GM18909 (cell line): Measurements from ENCODE around the gene LRMDA.

Experiments
- ATAC-seq: cut with Tn5 transposase; IDR thresholded peaks from one replicate; pipeline ENCODE4 v1.9.1; 2021; ENCODE audit warnings: mild to moderate bottlenecking; ENCODE audit not compliant: unreplicated experiment, poor library complexity

The LRMDA gene

DNA sequence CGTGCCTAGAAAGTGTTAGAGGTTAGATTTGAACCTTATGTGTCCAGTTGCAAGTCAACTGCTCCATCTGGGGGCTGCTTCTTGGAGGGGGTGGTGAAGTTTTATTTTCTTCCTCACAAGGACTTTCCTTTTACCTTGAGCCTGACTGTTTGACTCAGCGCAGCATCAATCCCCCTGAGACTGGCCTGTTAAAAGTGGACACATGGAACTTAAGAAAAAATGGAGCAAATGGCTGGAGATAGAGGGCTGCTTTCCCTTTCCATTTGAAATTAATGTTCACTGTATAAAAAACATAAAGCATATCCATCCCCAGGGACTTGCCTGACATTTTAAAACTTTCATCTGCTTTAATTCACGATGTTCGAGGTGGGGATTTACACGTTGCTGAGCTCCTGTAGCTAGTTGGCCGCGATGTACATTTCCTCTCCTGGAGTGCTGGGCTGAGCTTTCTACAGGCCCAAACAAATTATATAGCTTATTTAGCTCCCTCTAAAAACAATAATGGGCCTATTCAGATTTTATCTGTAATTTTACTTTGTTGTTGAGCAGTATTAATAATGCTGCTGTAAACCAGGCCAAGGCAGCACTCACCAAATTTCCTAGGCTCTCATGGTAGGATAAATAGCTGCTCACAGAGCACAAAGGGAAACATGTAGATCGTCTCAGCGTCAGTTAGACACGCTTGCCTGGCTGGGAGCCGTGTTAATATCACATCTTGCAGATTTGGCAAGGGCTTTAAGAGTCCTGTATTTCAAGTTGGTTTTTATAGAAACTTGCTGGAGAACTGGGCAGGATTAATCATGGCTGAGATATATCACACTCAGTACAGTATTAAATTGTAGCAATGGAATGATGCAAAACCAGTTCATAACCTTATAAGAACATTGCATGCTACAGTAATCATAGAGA is 251.5 kb downstream of the LRMDA start:
- no peak for ATAC-seq

DNA sequence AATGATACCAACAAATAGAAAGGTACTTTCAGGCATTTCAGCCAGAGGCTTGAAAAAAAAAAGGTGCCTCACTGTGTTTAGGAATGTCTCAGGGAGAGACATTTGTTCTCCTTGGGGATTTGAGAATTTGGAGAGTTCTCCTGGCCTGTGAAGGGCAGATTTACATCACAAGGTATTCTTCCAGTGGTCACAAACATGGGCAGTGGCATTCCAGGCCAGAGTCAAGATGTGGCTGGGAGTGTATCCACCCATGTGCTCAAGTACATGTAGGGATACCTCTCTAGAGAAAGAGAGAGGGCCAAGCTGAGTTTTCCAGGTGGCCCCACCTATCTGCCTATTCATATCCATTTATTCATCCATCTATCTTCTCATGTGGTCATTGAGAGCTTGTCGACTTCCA is 253.8 kb downstream of the LRMDA start:
- no peak for ATAC-seq

- ATAC-seq = no peak
Observed at GRCh38 chr10:75688506-75689300, 257.3 kb downstream of the LRMDA start.

DNA sequence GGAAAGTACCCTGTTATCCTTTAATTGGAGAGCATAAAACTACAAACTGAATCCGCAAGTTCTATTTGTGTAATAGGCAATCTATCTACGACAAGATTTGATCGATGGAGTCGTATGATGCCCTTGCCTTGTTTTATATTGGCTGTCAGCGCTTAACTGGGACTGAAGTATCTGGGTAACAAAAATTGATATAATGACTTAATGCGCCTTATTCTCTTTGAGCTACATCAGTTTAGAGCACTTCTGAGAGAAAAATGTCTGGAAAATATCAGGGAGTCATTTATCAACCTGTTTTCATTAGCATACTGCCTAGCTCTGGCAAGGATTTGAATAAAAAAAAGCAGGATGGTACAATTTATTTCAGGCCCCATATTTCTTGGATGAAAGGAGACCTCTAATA is 262.1 kb downstream of the LRMDA start:
- no peak for ATAC-seq

- no peak for ATAC-seq
Observed at GRCh38 chr10:75694269-75694668, 262.8 kb downstream of the LRMDA start.

DNA sequence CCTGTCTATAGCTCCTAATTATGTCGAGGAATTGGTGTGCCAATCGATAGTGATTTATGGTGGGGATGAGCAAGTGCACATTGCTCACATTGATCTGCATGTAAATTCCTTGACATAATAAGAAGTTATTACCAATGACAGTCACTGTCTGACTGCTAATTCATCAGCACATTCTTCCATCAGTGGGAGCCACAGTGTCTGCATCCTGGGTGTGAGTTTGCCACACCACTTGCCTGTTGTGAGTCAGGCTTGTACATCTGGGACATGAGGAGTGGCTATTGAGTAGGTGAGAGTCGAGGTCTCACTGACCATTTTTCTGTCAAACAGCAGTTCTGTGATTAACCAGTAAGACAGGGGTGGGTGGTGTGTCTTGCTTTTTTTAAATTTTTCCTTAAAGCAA is 263.4 kb downstream of the LRMDA start:
- ATAC-seq = no peak

GRCh38 chr10:75695994-75696393 is 264.6 kb downstream of the LRMDA start:
- no peak for ATAC-seq

- ATAC-seq = no peak
Observed at GRCh38 chr10:75696536-75696935, 265.1 kb downstream of the LRMDA start.

- ATAC-seq = no peak
Observed at GRCh38 chr10:75703191-75703854, 271.9 kb downstream of the LRMDA start.

- no peak for ATAC-seq
Observed at GRCh38 chr10:75705426-75705825, 274.0 kb downstream of the LRMDA start.

DNA sequence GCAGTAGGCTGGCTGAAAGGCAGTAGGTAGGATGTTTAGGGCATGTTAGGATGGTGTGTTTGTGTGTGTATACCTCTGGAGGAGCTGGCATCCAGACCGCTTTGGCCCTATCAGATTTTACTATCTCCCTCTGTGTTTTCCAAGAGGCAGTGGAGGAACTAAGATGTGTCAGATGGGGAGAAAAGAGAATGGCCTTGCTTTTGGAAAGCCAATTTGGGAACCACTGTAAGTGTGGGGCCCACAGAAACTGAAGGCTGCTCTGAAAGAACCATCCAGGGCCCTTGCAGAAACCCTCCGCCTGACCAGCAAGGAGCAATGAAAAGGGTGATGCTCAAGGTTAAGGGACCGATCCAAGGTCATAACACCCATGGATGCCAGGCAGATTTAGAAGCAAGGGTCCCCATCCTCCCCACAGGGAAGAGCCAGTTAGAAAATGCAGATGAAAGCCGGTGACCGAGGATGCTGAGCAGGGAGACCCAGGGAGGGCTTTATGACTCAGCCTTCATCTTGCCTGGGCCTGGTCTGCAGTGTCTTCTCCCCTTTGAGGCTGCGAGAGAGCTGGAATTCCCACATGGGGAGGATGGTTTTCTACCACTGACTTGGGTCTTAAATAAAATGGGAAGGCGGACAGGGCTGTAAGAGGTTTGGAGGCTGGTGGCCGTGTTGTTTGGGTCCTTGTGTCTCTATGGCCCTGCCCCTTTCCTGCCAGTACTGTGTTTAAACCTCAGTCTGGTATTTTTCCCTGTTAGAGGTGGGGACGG is 275.8 kb downstream of the LRMDA start:
- ATAC-seq = no peak

- no peak for ATAC-seq
Observed at GRCh38 chr10:75708060-75708459, 276.6 kb downstream of the LRMDA start.

- no peak for ATAC-seq
Observed at GRCh38 chr10:75709245-75709644, 277.8 kb downstream of the LRMDA start.

- no peak for ATAC-seq
Observed at GRCh38 chr10:75709811-75710210, 278.4 kb downstream of the LRMDA start.

- no peak for ATAC-seq
Observed at GRCh38 chr10:75712242-75712880, 280.9 kb downstream of the LRMDA start.

- no peak for ATAC-seq
Observed at GRCh38 chr10:75716506-75716905, 285.1 kb downstream of the LRMDA start.

GRCh38 chr10:75717126-75717916 is 285.9 kb downstream of the LRMDA start:
- no peak for ATAC-seq

GRCh38 chr10:75718991-75719390 is 287.6 kb downstream of the LRMDA start:
- no peak for ATAC-seq

DNA sequence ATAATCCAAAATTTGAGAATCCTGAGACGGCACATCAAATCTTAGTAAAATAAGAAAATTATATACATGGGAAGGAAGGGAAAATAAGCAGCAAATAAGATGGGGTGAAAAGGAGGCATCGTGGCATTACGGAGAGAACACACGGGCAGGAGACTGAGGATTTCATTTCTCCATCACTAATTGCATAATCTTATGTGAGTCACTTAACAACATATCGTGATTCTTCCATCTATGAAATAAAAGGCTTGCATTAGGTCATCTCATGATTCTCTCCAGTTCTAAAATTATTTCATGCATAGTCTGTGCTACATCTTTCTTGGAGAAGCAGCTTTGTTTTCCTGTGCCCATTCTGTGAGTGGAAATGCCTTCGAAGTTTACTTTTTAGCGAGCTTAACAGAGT is 288.7 kb downstream of the LRMDA start:
- ATAC-seq = no peak
